ENCODE data around the gene ARHGEF37.
"Not testable (repeated sequence)": the region's sequence is repeated elsewhere in the genome, so short reads cannot be mapped to it uniquely, and the experiment has no call there.

The ARHGEF37 gene

GRCh38 chr5:149652697-149653096, 71.4 kb downstream of the ARHGEF37 start:
- no peak for DNase-seq

- DNase-seq, result no peak
Observed at GRCh38 chr5:149654231-149654630, 72.9 kb downstream of the ARHGEF37 start.

GRCh38 chr5:149654883-149655505, 73.7 kb downstream of the ARHGEF37 start:
- DNase-seq, result no peak

- no peak for DNase-seq
Observed at GRCh38 chr5:149656576-149657182, 75.4 kb downstream of the ARHGEF37 start.

GRCh38 chr5:149657324-149657723, 76.0 kb downstream of the ARHGEF37 start:
- peak; percentile 1 for DNase-seq

- no peak for DNase-seq
Observed at GRCh38 chr5:149658299-149658698, 77.0 kb downstream of the ARHGEF37 start.

GRCh38 chr5:149664083-149664482, 82.8 kb downstream of the ARHGEF37 start:
- DNase-seq, result no peak

GRCh38 chr5:149664666-149665415, 83.5 kb downstream of the ARHGEF37 start:
- DNase-seq, result no peak

- no peak for DNase-seq
Observed at GRCh38 chr5:149665416-149666175, 84.3 kb downstream of the ARHGEF37 start.

- no peak for DNase-seq
Observed at GRCh38 chr5:149666212-149666852, 85.0 kb downstream of the ARHGEF37 start.

- DNase-seq, result peak; percentile 41
Observed at GRCh38 chr5:149667084-149667828, 86.0 kb downstream of the ARHGEF37 start.

GRCh38 chr5:149667829-149668330, 86.6 kb downstream of the ARHGEF37 start:
- no peak for DNase-seq

GRCh38 chr5:149669273-149669672, 88.0 kb downstream of the ARHGEF37 start:
- not testable (repeated sequence) for DNase-seq

- no peak for DNase-seq
Observed at GRCh38 chr5:149671544-149671943, 90.2 kb downstream of the ARHGEF37 start.

GRCh38 chr5:149672701-149673476, 91.6 kb downstream of the ARHGEF37 start:
- DNase-seq, result no peak

- peak; percentile 24 for DNase-seq
Observed at GRCh38 chr5:149674686-149675085, 93.4 kb downstream of the ARHGEF37 start.

GRCh38 chr5:149675610-149676201, 94.4 kb downstream of the ARHGEF37 start:
- DNase-seq, result no peak

- no peak for DNase-seq
Observed at GRCh38 chr5:149677731-149678130, 96.4 kb downstream of the ARHGEF37 start.

- DNase-seq, result no peak
Observed at GRCh38 chr5:149679876-149680809, 98.8 kb downstream of the ARHGEF37 start.
